Prostate gland (tissue), 2 donors: ENCODE data around the gene AGPAT4. TPM values are rescaled to one million over a fixed set of nuclear protein-coding genes. Genes with fewer than 3 reads are reported as not detected.

ENCODE experiments used
- DNase-seq: peaks from one replicate; pipeline ENCODE4 v3.0.0-alpha.2; 2019; ENCODE audit warnings: low spot score
- H3K27ac ChIP-seq, 2 donors: fragments of 200-600 bp; sonication (generic); 2 replicates each; pipeline ENCODE4 v1.5.1; 2017 to 2019
- H3K27me3 ChIP-seq: fragments of 200-600 bp; sonication (generic); replicated peaks from 2 replicates; pipeline ENCODE4 v1.5.1; 2019; ENCODE audit not compliant: insufficient read depth
- H3K36me3 ChIP-seq, 2 donors: fragments of 200-600 bp; sonication (generic); 1 replicate in 1 of 2; 2 replicates in 1 of 2; pipeline versions ENCODE4 v1.5.1 to v1.8.1; 2017 to 2019
- H3K4me1 ChIP-seq: fragments of 200-600 bp; sonication (generic); replicated peaks from 2 replicates; pipeline ENCODE4 v1.5.1; 2019
- H3K4me3 ChIP-seq, 2 donors: fragments of 200-600 bp; sonication (generic); 2 replicates each; pipeline ENCODE4 v1.5.1; 2017 to 2019
- H3K9me3 ChIP-seq: fragments of 200-600 bp; sonication (generic); 2 replicates; pipeline ENCODE4 v1.5.1; 2017
- CTCF ChIP-seq, 4 experiments: fragments of 200-600 bp in 2 of 4; fragments of 450-650 bp in 2 of 4; sonication (generic) in 2 of 4; IDR thresholded peaks; 1 replicate in 3 of 4; 2 replicates in 1 of 4; pipeline ENCODE4 v1.5.1; 2016 to 2019; ENCODE audit warnings: antibody characterized with exemption in 4 of 4, mild to moderate bottlenecking in 2 of 4, moderate library complexity in 2 of 4
- POLR2A ChIP-seq: fragments of 450-650 bp; IDR thresholded peaks from one replicate; pipeline ENCODE4 v1.6.1; 2016; ENCODE audit warnings: antibody characterized with exemption, mild to moderate bottlenecking
- POLR2AphosphoS5 ChIP-seq: sonication (generic); formaldehyde crosslinking; IDR thresholded peaks from one replicate; pipeline ENCODE4 v1.6.1; 2017; ENCODE audit warnings: antibody characterized with exemption
- WGBS: methylation state at CpG from one replicate; pipeline ENCODE4 v1.1.5; 2018; 5-methylcytosine and 5-hydroxymethylcytosine counted together
- intact Hi-C: fragments of 100-400 bp; cut with DNase I; formaldehyde crosslinking; loops from one replicate; pipeline ENCODE4 v1.14.2; 2022
- total RNA-seq, 2 donors: library from RNA; depleted of rRNA; stranded (reverse); fragments of >200 nt; gene quantifications; one replicate each; pipeline ENCODE4 v1.1.0, GENCODE V29; 2016

AGPAT4 gene
- total RNA-seq, 2 donors from 2014 or later = 1.7 to 4.2 TPM

GRCh38 chr6:161192636-161193411 lies 81.0 kb downstream of the AGPAT4 start:
- Histone ChIP-seq H3K27ac (no peak overlapping the region), H3K36me3 (no peaks in the 10 kb centered on the region), H3K4me3 (no peak overlapping the region), H3K4me1 (no peaks in the 10 kb centered on the region), H3K27me3 (no peaks in the 10 kb centered on the region), H3K9me3 (no peaks in the 10 kb centered on the region)
- 98% methylated on average over 5 of the region's 5 CpGs for WGBS
- intact Hi-C loops = no loop called here
- TF ChIP-seq POLR2A (no peak), CTCF (IDR thresholded peaks at IDR 0.05) (no peak), POLR2AphosphoS5 (no peak)
- DNase-seq = no peak

GRCh38 chr6:161191671-161192070 lies 82.2 kb downstream of the AGPAT4 start:
- Histone ChIP-seq H3K27ac (no peak overlapping the region), H3K4me3 (no peak overlapping the region), H3K36me3 (no peaks in the 10 kb centered on the region), H3K4me1 (no peaks in the 10 kb centered on the region), H3K9me3 (no peaks in the 10 kb centered on the region), H3K27me3 (no peaks in the 10 kb centered on the region)
- intact Hi-C loops = no loop called here
- TF ChIP-seq CTCF (IDR thresholded peaks at IDR 0.05) = no peak
- TF ChIP-seq POLR2A = no peak
- TF ChIP-seq POLR2AphosphoS5 = no peak
- DNase-seq = no peak

- H3K9me3 ChIP-seq = no peaks in the 10 kb centered on the region
- TF ChIP-seq POLR2AphosphoS5 = no peak
- TF ChIP-seq CTCF (IDR thresholded peaks at IDR 0.05) = no peak
- TF ChIP-seq POLR2A = no peak
- no peaks in the 10 kb centered on the region for H3K36me3 ChIP-seq
- H3K4me1 ChIP-seq = no peaks in the 10 kb centered on the region
- H3K27me3 ChIP-seq = no peaks in the 10 kb centered on the region
- DNase-seq = no peak
- H3K27ac ChIP-seq = no peak overlapping the region
- WGBS = 87% methylated on average over 2 of the region's 2 CpGs
- H3K4me3 ChIP-seq = no peak overlapping the region
- intact Hi-C loops = no loop called here
Observed at GRCh38 chr6:161191007-161191406, 82.9 kb downstream of the AGPAT4 start.

GRCh38 chr6:161189891-161190290 lies 84.0 kb downstream of the AGPAT4 start:
- no peak for DNase-seq
- H3K36me3 ChIP-seq = no peaks in the 10 kb centered on the region
- no peak overlapping the region for H3K27ac ChIP-seq
- TF ChIP-seq POLR2A (no peak), CTCF (IDR thresholded peaks at IDR 0.05) (no peak)
- H3K27me3 ChIP-seq = no peaks in the 10 kb centered on the region
- intact Hi-C loops = no loop called here
- no peak overlapping the region for H3K4me3 ChIP-seq
- H3K9me3 ChIP-seq = no peaks in the 10 kb centered on the region
- 75% methylated on average over 4 of the region's 4 CpGs for whole genome bisulfite sequencing
- no peaks in the 10 kb centered on the region for H3K4me1 ChIP-seq
